Measurements from ENCODE around the gene HDLBP. TPM values are rescaled to one million over a fixed set of nuclear protein-coding genes. Genes with fewer than 3 reads are reported as not detected.
A peak's percentile ranks its signal among the peaks of the same experiment; 100 is the strongest.

The HDLBP gene
- total and polyA plus RNA-seq, 8 donors, result 273 to 996 (median 749) TPM

GRCh38 chr2:241241669-241242068 lies 73.8 kb downstream of the HDLBP start:
- DNase-seq (no peak), ATAC-seq (no peak), FAIRE-seq (no peak)
- 84% methylated on average over 4 of the region's 4 CpGs for WGBS, 2 donors
- Histone ChIP-seq H3K4me3 (no peak overlapping the region), H3K36me3 (peaks cover 17 to 94% (median 76%) of the 10 kb centered on the region in 3 donors), H3K4me1 (no peaks in the 10 kb centered on the region), H3K27me3 (no peaks in the 10 kb centered on the region), H3K27ac (no peak overlapping the region), H3K9me3 (no peaks in the 10 kb centered on the region)
- TF ChIP-seq CTCF (IDR thresholded peaks at IDR 0.05), result no peak
- intact Hi-C loops (cut with DNase I), result no loop called here

GRCh38 chr2:241240320-241241004 lies 75.0 kb downstream of the HDLBP start:
- Histone ChIP-seq H3K4me1 (no peaks in the 10 kb centered on the region), H3K36me3 (peaks cover 15 to 94% (median 78%) of the 10 kb centered on the region in 3 donors), H3K4me3 (no peak overlapping the region), H3K27ac (no peak overlapping the region), H3K27me3 (no peaks in the 10 kb centered on the region), H3K9me3 (no peaks in the 10 kb centered on the region)
- FAIRE-seq (no peak), ATAC-seq (no peak), DNase-seq (peak in 2 of 6 donors; percentile 39 to 55)
- intact Hi-C loops (cut with DNase I), result no loop called here
- 88 to 91% methylated on average over 21 of the region's 21 CpGs for WGBS, 2 donors
- TF ChIP-seq CTCF (IDR thresholded peaks at IDR 0.05), result no peak

GRCh38 chr2:241239552-241240202 lies 75.8 kb downstream of the HDLBP start:
- Histone ChIP-seq H3K36me3 (peaks cover 21 to 95% (median 77%) of the 10 kb centered on the region in 3 donors), H3K4me1 (no peaks in the 10 kb centered on the region), H3K27me3 (no peaks in the 10 kb centered on the region), H3K4me3 (no peak overlapping the region), H3K9me3 (no peaks in the 10 kb centered on the region), H3K27ac (no peak overlapping the region)
- intact Hi-C loops (cut with DNase I), result no loop called here
- FAIRE-seq, result no peak
- no peak for TF ChIP-seq CTCF (IDR thresholded peaks at IDR 0.05)
- DNase-seq, result peak in 1 of 6 donors; percentile 40
- WGBS, 2 donors, result 91 to 92% methylated on average over 28 of the region's 28 CpGs
- no peak for ATAC-seq

GRCh38 chr2:241238693-241239198 lies 76.7 kb downstream of the HDLBP start:
- Histone ChIP-seq H3K9me3 (no peaks in the 10 kb centered on the region), H3K4me1 (no peaks in the 10 kb centered on the region), H3K36me3 (peaks cover 13 to 95% (median 83%) of the 10 kb centered on the region in 3 donors), H3K27ac (no peak overlapping the region), H3K4me3 (no peak overlapping the region), H3K27me3 (no peaks in the 10 kb centered on the region)
- no peak for TF ChIP-seq CTCF (IDR thresholded peaks at IDR 0.05)
- FAIRE-seq, result no peak
- intact Hi-C loops (cut with DNase I), result no loop called here
- no peak for ATAC-seq
- peak in 1 of 6 donors; percentile 35 for DNase-seq
- WGBS, 2 donors, result 69 to 86% methylated on average over 5 of the region's 5 CpGs

Measured in pancreas (tissue), 10 donors.